H9 (cell line): ENCODE results near the gene EPHA2. TPM values are rescaled to one million over a fixed set of nuclear protein-coding genes. Genes with fewer than 3 reads are reported as not detected.
A peak's percentile ranks its signal among the peaks of the same experiment; 100 is the strongest.

Source experiments
- DNase-seq: peaks from one replicate; pipeline ENCODE4 v3.0.0-alpha.2; 2017
- H2AFZ ChIP-seq: one replicate; pipeline ENCODE4 v1.6.1; 2013; ENCODE audit warnings: mild to moderate bottlenecking, low read length, control low read depth, moderate library complexity
- H2AK5ac ChIP-seq: 2 replicates; pipeline ENCODE4 v1.6.1; 2013; ENCODE audit warnings: low read length, control low read depth, mixed read lengths; ENCODE audit not compliant: insufficient read length
- H2BK120ac ChIP-seq: one replicate; pipeline ENCODE4 v1.6.1; 2013; ENCODE audit warnings: low read depth, mild to moderate bottlenecking, low read length, control low read depth, inconsistent platforms; ENCODE audit not compliant: poor library complexity, severe bottlenecking
- H2BK12ac ChIP-seq: 2 replicates; pipeline ENCODE4 v1.6.1; 2013; ENCODE audit warnings: low read length, control low read depth, mixed read lengths, low read depth; ENCODE audit not compliant: insufficient read length
- H2BK15ac ChIP-seq: 2 replicates; pipeline ENCODE4 v1.6.1; 2013; ENCODE audit warnings: low read depth, low read length, control low read depth
- H2BK20ac ChIP-seq: one replicate; pipeline ENCODE4 v1.6.1; 2013; ENCODE audit warnings: low read depth, mild to moderate bottlenecking, low read length, control low read depth, inconsistent platforms; ENCODE audit not compliant: poor library complexity, severe bottlenecking
- H2BK5ac ChIP-seq: 2 replicates; pipeline ENCODE4 v1.6.1; 2013; ENCODE audit warnings: low read length, control low read depth, mixed read lengths; ENCODE audit not compliant: insufficient read length
- H3K14ac ChIP-seq: 2 replicates; pipeline ENCODE4 v1.6.1; 2013; ENCODE audit warnings: low read length, control low read depth; ENCODE audit not compliant: insufficient read depth
- H3K18ac ChIP-seq: 2 replicates; pipeline ENCODE4 v1.6.1; 2013; ENCODE audit warnings: low read depth, mild to moderate bottlenecking, mixed read lengths, low read length, control low read depth; ENCODE audit not compliant: insufficient read length
- H3K23ac ChIP-seq: 2 replicates; pipeline ENCODE4 v1.6.1; 2013; ENCODE audit warnings: low read length, control low read depth, mixed read lengths, low read depth; ENCODE audit not compliant: insufficient read length
- H3K23me2 ChIP-seq: 2 replicates; pipeline ENCODE4 v1.6.1; 2013; ENCODE audit warnings: low read depth, mild to moderate bottlenecking, mixed read lengths, low read length, control low read depth; ENCODE audit not compliant: insufficient read length, poor library complexity, severe bottlenecking
- H3K27ac ChIP-seq: 2 replicates; pipeline ENCODE4 v1.5.1; 2013; ENCODE audit warnings: low read length, control low read depth, mixed read lengths, low read depth; ENCODE audit not compliant: insufficient read length
- H3K27me3 ChIP-seq: 2 replicates; pipeline ENCODE4 v1.6.1; 2013; ENCODE audit warnings: low read length, control low read depth, inconsistent platforms; ENCODE audit not compliant: insufficient read depth
- H3K4ac ChIP-seq: 2 replicates; pipeline ENCODE4 v1.6.1; 2013; ENCODE audit warnings: low read depth, mild to moderate bottlenecking, control low read depth, inconsistent platforms, low read length, moderate library complexity
- H3K4me1 ChIP-seq: 2 replicates; pipeline ENCODE4 v1.6.1; 2013; ENCODE audit warnings: low read length, control low read depth, inconsistent platforms; ENCODE audit not compliant: insufficient read depth
- H3K4me2 ChIP-seq: 2 replicates; pipeline ENCODE4 v1.6.1; 2013; ENCODE audit warnings: low read length, control low read depth, mixed read lengths; ENCODE audit not compliant: insufficient read length, insufficient read depth
- H3K56ac ChIP-seq: 2 replicates; pipeline ENCODE4 v1.6.1; 2013; ENCODE audit warnings: low read depth, mild to moderate bottlenecking, mixed read lengths, low read length, control low read depth; ENCODE audit not compliant: insufficient read length
- H3K79me1 ChIP-seq: 2 replicates; pipeline ENCODE4 v1.6.1; 2013; ENCODE audit warnings: low read depth, mild to moderate bottlenecking, moderate library complexity, low read length, control low read depth, inconsistent platforms; ENCODE audit not compliant: insufficient read depth, poor library complexity, severe bottlenecking
- H3K79me2 ChIP-seq: 2 replicates; pipeline ENCODE4 v1.6.1; 2013; ENCODE audit warnings: low read length, control low read depth, inconsistent platforms; ENCODE audit not compliant: insufficient read depth
- H3K9ac ChIP-seq: 2 replicates; pipeline ENCODE4 v1.6.1; 2013; ENCODE audit warnings: low read length, control low read depth, mixed read lengths; ENCODE audit not compliant: insufficient read length; ENCODE audit errors: extremely low read depth
- H3K9me3 ChIP-seq: one replicate; pipeline ENCODE4 v1.6.1; 2013; ENCODE audit warnings: low read depth, low read length, inconsistent platforms; ENCODE audit not compliant: control insufficient read depth
- H3T11ph ChIP-seq: one replicate; pipeline ENCODE4 v1.6.1; 2013; ENCODE audit warnings: mild to moderate bottlenecking, low read length, control low read depth, inconsistent platforms
- H4K20me1 ChIP-seq: one replicate; pipeline ENCODE4 v1.6.1; 2013; ENCODE audit not compliant: control insufficient read depth, insufficient read length, insufficient read depth
- H4K5ac ChIP-seq: 2 replicates; pipeline ENCODE4 v1.6.1; 2013; ENCODE audit warnings: low read depth, mild to moderate bottlenecking, mixed read lengths, low read length, control low read depth; ENCODE audit not compliant: insufficient read length
- H4K8ac ChIP-seq: replicated peaks from 2 replicates; pipeline ENCODE4 v1.6.1; 2013; ENCODE audit warnings: low read length, control low read depth, mixed read lengths, low read depth; ENCODE audit not compliant: insufficient read length
- H4K91ac ChIP-seq: 2 replicates; pipeline ENCODE4 v1.6.1; 2013; ENCODE audit warnings: low read depth, mild to moderate bottlenecking, moderate library complexity, mixed read lengths, low read length, control low read depth; ENCODE audit not compliant: insufficient read length
- H3K27ac Mint-ChIP-seq, 3 experiments: 2 replicates in 2 of 3; 3 replicates in 1 of 3; pipeline ENCODE4 v1.8.0; 2020 to 2021; ENCODE audit warnings: mixed read lengths in 3 of 3, mild to moderate bottlenecking in 1 of 3, moderate library complexity in 1 of 3
- H3K27me3 Mint-ChIP-seq: 2 replicates; pipeline ENCODE4 v1.8.0; 2021; ENCODE audit warnings: low read depth, mild to moderate bottlenecking, moderate library complexity, mixed read lengths
- H3K36me3 Mint-ChIP-seq, 3 experiments: 2 replicates in 2 of 3; 3 replicates in 1 of 3; pipeline ENCODE4 v1.8.0; 2020 to 2021; ENCODE audit warnings: low read depth in 3 of 3, mixed read lengths in 3 of 3; ENCODE audit not compliant: insufficient read depth in 1 of 3
- H3K4me1 Mint-ChIP-seq, 2 experiments: 2 replicates each; pipeline ENCODE4 v1.8.0; 2020; ENCODE audit warnings: mixed read lengths in 2 of 2
- H3K4me3 Mint-ChIP-seq, 2 experiments: 2 replicates in 1 of 2; 3 replicates in 1 of 2; pipeline ENCODE4 v1.8.0; 2020 to 2021; ENCODE audit warnings: mild to moderate bottlenecking in 2 of 2, mixed read lengths in 2 of 2, moderate library complexity in 1 of 2
- H3K9me3 Mint-ChIP-seq, 2 experiments: 2 replicates in 1 of 2; 3 replicates in 1 of 2; pipeline ENCODE4 v1.8.0; 2020; ENCODE audit warnings: mild to moderate bottlenecking in 2 of 2, mixed read lengths in 2 of 2, moderate library complexity in 1 of 2
- WGBS: extraction: QIAGEN DNeasy Blood & Tissue Kit; methylation state at CpG from one replicate; pipeline ENCODE4 v1.1.7; 2013; ENCODE audit warnings: missing lambda C conversion rate, low lambda C conversion rate, mixed read lengths; ENCODE audit not compliant: insufficient read length; ENCODE audit errors: extremely low coverage; 5-methylcytosine and 5-hydroxymethylcytosine counted together
- total RNA-seq: library from RNA; stranded (reverse); gene quantifications from 2 replicates; pipeline ENCODE4 v1.2.1, GENCODE V29; 2021
- TF ChIP-seq, protein P1 (sequence below): fragments of 200-600 bp; sonication (generic); conservative IDR thresholded peaks from 3 replicates; pipeline ENCODE4 v1.8.0; 2021; ENCODE audit warnings: antibody characterized with exemption, mild to moderate bottlenecking

Gene EPHA2
- total RNA-seq, 1 experiment from 2014 or later: 33.1 TPM

- no peak overlapping the region for H2BK20ac ChIP-seq
- H3K23me2 ChIP-seq: no peaks in the 10 kb centered on the region
- TF ChIP-seq, protein P1, sequence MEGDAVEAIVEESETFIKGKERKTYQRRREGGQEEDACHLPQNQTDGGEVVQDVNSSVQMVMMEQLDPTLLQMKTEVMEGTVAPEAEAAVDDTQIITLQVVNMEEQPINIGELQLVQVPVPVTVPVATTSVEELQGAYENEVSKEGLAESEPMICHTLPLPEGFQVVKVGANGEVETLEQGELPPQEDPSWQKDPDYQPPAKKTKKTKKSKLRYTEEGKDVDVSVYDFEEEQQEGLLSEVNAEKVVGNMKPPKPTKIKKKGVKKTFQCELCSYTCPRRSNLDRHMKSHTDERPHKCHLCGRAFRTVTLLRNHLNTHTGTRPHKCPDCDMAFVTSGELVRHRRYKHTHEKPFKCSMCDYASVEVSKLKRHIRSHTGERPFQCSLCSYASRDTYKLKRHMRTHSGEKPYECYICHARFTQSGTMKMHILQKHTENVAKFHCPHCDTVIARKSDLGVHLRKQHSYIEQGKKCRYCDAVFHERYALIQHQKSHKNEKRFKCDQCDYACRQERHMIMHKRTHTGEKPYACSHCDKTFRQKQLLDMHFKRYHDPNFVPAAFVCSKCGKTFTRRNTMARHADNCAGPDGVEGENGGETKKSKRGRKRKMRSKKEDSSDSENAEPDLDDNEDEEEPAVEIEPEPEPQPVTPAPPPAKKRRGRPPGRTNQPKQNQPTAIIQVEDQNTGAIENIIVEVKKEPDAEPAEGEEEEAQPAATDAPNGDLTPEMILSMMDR: no peak
- no peak overlapping the region for H4K5ac ChIP-seq
- H3K27ac Mint-ChIP-seq: peak overlapping the region in 1 of 3 experiments; percentile 74; a peak in 3 of 7 replicates
- H2BK12ac ChIP-seq: no peak overlapping the region
- no peak overlapping the region for H3K27ac ChIP-seq
- no peak overlapping the region for H2BK15ac ChIP-seq
- no peaks in the 10 kb centered on the region; a peak in 1 of 7 replicates for H3K36me3 Mint-ChIP-seq
- no peak overlapping the region for H2BK5ac ChIP-seq
- H3K27me3 ChIP-seq: no peaks in the 10 kb centered on the region
- peaks cover 13% of the 10 kb centered on the region for H3K27me3 Mint-ChIP-seq
- H3K4ac ChIP-seq: no peak overlapping the region
- peaks cover 0 to 2% of the 10 kb centered on the region in 2 experiments; a peak in 1 of 5 replicates for H3K9me3 Mint-ChIP-seq
- no peak overlapping the region for H3K23ac ChIP-seq
- no peak overlapping the region for H3K18ac ChIP-seq
- no peaks in the 10 kb centered on the region for H4K20me1 ChIP-seq
- H3K4me3 Mint-ChIP-seq: no peak overlapping the region
- H4K8ac ChIP-seq: no peak overlapping the region
- no peaks in the 10 kb centered on the region for H3K79me1 ChIP-seq
- no peak overlapping the region for H2AK5ac ChIP-seq
- no peak overlapping the region for H2BK120ac ChIP-seq
- H3K9me3 ChIP-seq: no peaks in the 10 kb centered on the region
- DNase-seq: no peak
- H3K9ac ChIP-seq: no peak overlapping the region
- H3T11ph ChIP-seq: no peak overlapping the region
- WGBS: no CpG with 5 or more reads among the region's 9 CpGs
- H4K91ac ChIP-seq: no peak overlapping the region
- no peak overlapping the region for H3K14ac ChIP-seq
- no peak overlapping the region for H2AFZ ChIP-seq
- H3K4me1 Mint-ChIP-seq: peaks cover 10 to 31% of the 10 kb centered on the region in 2 experiments
- H3K4me2 ChIP-seq: no peak overlapping the region
- no peak overlapping the region for H3K56ac ChIP-seq
- H3K4me1 ChIP-seq: no peaks in the 10 kb centered on the region
- H3K79me2 ChIP-seq: no peaks in the 10 kb centered on the region
Measured at GRCh38 chr1:16095447-16095846, 60.4 kb downstream of the EPHA2 start.
